GM12878 (cell line): ENCODE results near the gene PIGZ. TPM values are rescaled to one million over a fixed set of nuclear protein-coding genes. Genes with fewer than 3 reads are reported as not detected.

Source experiments
- BACH1 ChIP-seq: fragments of 450-650 bp; IDR thresholded peaks from 2 replicates; pipeline ENCODE4 v1.6.1; 2017; ENCODE audit warnings: mild to moderate bottlenecking, borderline replicate concordance
- BCLAF1 ChIP-seq: fragments of 450-650 bp; IDR thresholded peaks from 2 replicates; pipeline ENCODE4 v1.6.1; 2017; ENCODE audit warnings: antibody characterized with exemption, mild to moderate bottlenecking, moderate library complexity
- BHLHE40 ChIP-seq, 2 experiments: fragments of 450-650 bp in 1 of 2; IDR thresholded peaks; 2 replicates each; pipeline ENCODE4 v1.6.1; 2011 to 2017; ENCODE audit warnings: low read depth in 2 of 2, borderline replicate concordance in 1 of 2, improper control_type of control experiment in 1 of 2, low read length in 1 of 2, mild to moderate bottlenecking in 1 of 2
- CBFB ChIP-seq: IDR thresholded peaks from 2 replicates; pipeline ENCODE4 v1.6.1; 2016; ENCODE audit warnings: antibody characterized with exemption, low read depth
- CEBPB ChIP-seq, 2 experiments: fragments of 150-350 bp in 1 of 2; IDR thresholded peaks; 2 replicates each; pipeline ENCODE4 v1.6.1; 2012 to 2014; ENCODE audit warnings: low read depth in 2 of 2, low read length in 2 of 2, borderline replicate concordance in 1 of 2, inconsistent platforms in 1 of 2
- E4F1 ChIP-seq: fragments of 450-650 bp; IDR thresholded peaks from 2 replicates; pipeline ENCODE4 v1.6.1; 2018; ENCODE audit warnings: borderline replicate concordance, mild to moderate bottlenecking; ENCODE audit not compliant: partially characterized antibody
- ELK1 ChIP-seq: IDR thresholded peaks from 2 replicates; pipeline ENCODE4 v1.6.1; 2012; ENCODE audit warnings: low read depth, low read length, improper control_type of control experiment
- GATAD2B ChIP-seq: fragments of 450-650 bp; conservative IDR thresholded peaks from 2 replicates; pipeline ENCODE4 v1.6.1; 2017; ENCODE audit warnings: low read depth, mild to moderate bottlenecking, moderate library complexity
- HDAC6 ChIP-seq: fragments of 200-600 bp; sonication (generic); IDR thresholded peaks from one replicate; pipeline ENCODE4 v1.8.0; 2017; ENCODE audit warnings: antibody characterized with exemption; ENCODE audit not compliant: unreplicated experiment
- NKRF ChIP-seq: fragments of 450-650 bp; conservative IDR thresholded peaks from 2 replicates; pipeline ENCODE4 v1.6.1; 2017; ENCODE audit warnings: mild to moderate bottlenecking, moderate library complexity
- PAX5 ChIP-seq: IDR thresholded peaks from 2 replicates; pipeline ENCODE4 v1.6.1; 2011; ENCODE audit warnings: low read depth, low read length, borderline replicate concordance
- PML ChIP-seq: IDR thresholded peaks from 2 replicates; pipeline ENCODE4 v1.6.1; 2012; ENCODE audit warnings: low read length, inconsistent platforms
- POLR2A ChIP-seq: IDR thresholded peaks from 2 replicates; pipeline ENCODE4 v1.6.1; 2011; ENCODE audit warnings: low read depth, mild to moderate bottlenecking, low read length
- RCOR1 ChIP-seq: conservative IDR thresholded peaks from 2 replicates; pipeline ENCODE4 v1.6.1; 2012; ENCODE audit warnings: low read depth, low read length, improper control_type of control experiment
- SMC3 ChIP-seq: IDR thresholded peaks from 2 replicates; pipeline ENCODE4 v1.6.1; 2011; ENCODE audit warnings: low read length, improper control_type of control experiment, borderline replicate concordance
- SRF ChIP-seq, 2 experiments: IDR thresholded peaks; 2 replicates each; pipeline ENCODE4 v1.6.1; 2011; ENCODE audit warnings: low read depth in 2 of 2, low read length in 2 of 2, mild to moderate bottlenecking in 1 of 2, moderate library complexity in 1 of 2
- STAT1 ChIP-seq: fragments of 450-650 bp; conservative IDR thresholded peaks from 2 replicates; pipeline ENCODE4 v1.6.1; 2014; ENCODE audit warnings: antibody characterized with exemption, mild to moderate bottlenecking
- STAT3 ChIP-seq: IDR thresholded peaks from 2 replicates; pipeline ENCODE4 v1.6.1; 2011; ENCODE audit warnings: low read depth, low read length, improper control_type of control experiment
- TCF12 ChIP-seq: IDR thresholded peaks from 2 replicates; pipeline ENCODE4 v1.6.1; 2011; ENCODE audit warnings: low read depth, mild to moderate bottlenecking, low read length
- USF2 ChIP-seq: IDR thresholded peaks from 2 replicates; pipeline ENCODE4 v1.6.1; 2011; ENCODE audit warnings: low read depth, low read length, improper control_type of control experiment, borderline replicate concordance
- ZSCAN29 ChIP-seq: fragments of 450-650 bp; IDR thresholded peaks from 2 replicates; pipeline ENCODE4 v1.6.1; 2017; ENCODE audit warnings: mild to moderate bottlenecking, moderate library complexity
- polyA plus RNA-seq, 11 experiments: library from polyadenylated mRNA; depleted of rRNA in 4 of 11; unstranded in 6 of 11; stranded (reverse) in 5 of 11; fragments of >200 nt; fragmentation: Nextera tagmentation in 4 of 11; fragmentation: Illumina TruSeq in 1 of 11; extraction: Ambion mirVana in 4 of 11; extraction: Trizol in 1 of 11; gene quantifications; 1 replicate in 1 of 11; 2 replicates in 10 of 11; pipeline versions ENCODE4 v1.2.1 to v1.2.3, GENCODE V29; 2011 to 2016; ENCODE audit warnings: inconsistent platforms in 2 of 11, missing spikeins in 2 of 11, low read depth in 1 of 11
- total RNA-seq, 4 experiments: library from RNA; depleted of rRNA in 3 of 4; stranded (reverse); fragments of >200 nt in 3 of 4; fragmentation: Illumina TruSeq in 1 of 4; extraction: Trizol in 1 of 4; gene quantifications; 2 replicates each; pipeline versions ENCODE4 v1.2.1 to v1.2.3, GENCODE V29; 2013 to 2021

Gene PIGZ
- total and polyA plus RNA-seq, 10 of the 15 experiments (the other 5 are each of a cell fraction or from before 2014, with no cell fraction given), result 0.06 to 1.2 (median 0.64) TPM

- TF ChIP-seq E4F1, result peak; percentile 91
- TF ChIP-seq ELK1, result peak; percentile 97
- peak; percentile 75 for TF ChIP-seq BACH1
- TF ChIP-seq BCLAF1, result no peak
- peak; percentile 57 for TF ChIP-seq SMC3
- peak; percentile 97 for TF ChIP-seq POLR2A
- peak; percentile 90 for TF ChIP-seq CBFB
- TF ChIP-seq PML, result peak; percentile 97
- 0 out of 2 replicates have a peak, but pooled peaks have one; percentile 18 for TF ChIP-seq STAT1
- peak; percentile 88 for TF ChIP-seq NKRF
- no peak for TF ChIP-seq CEBPB (IDR thresholded peaks at IDR 0.05; ENCODE audit: borderline replicate concordance in 1 of 2, low read depth in 2 of 2, low read length in 2 of 2)
- TF ChIP-seq HDAC6, result no peak
- TF ChIP-seq BHLHE40 (IDR thresholded peaks at IDR 0.05; ENCODE audit: borderline replicate concordance in 1 of 2, low read depth in 2 of 2, low read length in 1 of 2), result peak; percentile 97 to 99
- TF ChIP-seq USF2, result no peak
- TF ChIP-seq STAT3, result no peak
- no peak for TF ChIP-seq RCOR1
- peak; percentile 93 for TF ChIP-seq GATAD2B
- TF ChIP-seq ZSCAN29, result no peak
- TF ChIP-seq TCF12, result peak; percentile 74
- TF ChIP-seq PAX5, result 0 out of 2 replicates have a peak, but pooled peaks have one; percentile 63
- TF ChIP-seq SRF (IDR thresholded peaks at IDR 0.05; ENCODE audit: low read depth in 2 of 2, low read length in 2 of 2), result peak; percentile 61 to 85; a peak in 3 of 4 replicates
These were observed 26.3 kb downstream of the PIGZ start, which contains the start of gene NCBP2 (continued) for GRCh38 chr3:196942226-196942914.
